HG03175 (cell line): ENCODE measurements around the gene NPC1L1.

Experiments used
- ATAC-seq: cut with Tn5 transposase; IDR thresholded peaks from one replicate; pipeline ENCODE4 v1.9.1; 2021; ENCODE audit warnings: mild to moderate bottlenecking, moderate library complexity; ENCODE audit not compliant: unreplicated experiment

The NPC1L1 gene

GRCh38 chr7:44538093-44538797 lies 2.9 kb downstream of the NPC1L1 start:
- no peak for ATAC-seq

DNA sequence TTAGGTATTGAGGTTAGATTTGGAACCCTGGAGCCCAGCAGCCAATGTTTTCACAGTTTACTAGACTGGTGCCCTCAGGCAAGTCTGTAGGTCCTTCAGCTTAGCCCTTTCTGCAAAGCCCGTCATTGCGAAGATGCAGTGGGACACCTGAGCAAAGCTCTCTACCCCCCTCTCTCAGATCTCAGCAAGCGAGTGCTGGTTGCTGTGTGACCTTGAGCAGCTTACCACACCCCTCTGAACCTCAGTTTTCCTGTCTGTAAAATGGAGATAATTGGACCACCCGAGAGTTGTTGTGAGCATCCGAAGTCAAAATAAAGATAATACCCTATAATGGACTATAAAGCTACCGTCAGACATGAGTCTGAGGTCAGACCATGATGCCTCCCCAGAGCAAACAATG lies 3.7 kb downstream of the NPC1L1 start:
- no peak for ATAC-seq

- ATAC-seq = no peak
Measured at GRCh38 chr7:44536090-44536489, 5.0 kb downstream of the NPC1L1 start.

GRCh38 chr7:44535348-44536064 lies 5.6 kb downstream of the NPC1L1 start:
- ATAC-seq = no peak

DNA sequence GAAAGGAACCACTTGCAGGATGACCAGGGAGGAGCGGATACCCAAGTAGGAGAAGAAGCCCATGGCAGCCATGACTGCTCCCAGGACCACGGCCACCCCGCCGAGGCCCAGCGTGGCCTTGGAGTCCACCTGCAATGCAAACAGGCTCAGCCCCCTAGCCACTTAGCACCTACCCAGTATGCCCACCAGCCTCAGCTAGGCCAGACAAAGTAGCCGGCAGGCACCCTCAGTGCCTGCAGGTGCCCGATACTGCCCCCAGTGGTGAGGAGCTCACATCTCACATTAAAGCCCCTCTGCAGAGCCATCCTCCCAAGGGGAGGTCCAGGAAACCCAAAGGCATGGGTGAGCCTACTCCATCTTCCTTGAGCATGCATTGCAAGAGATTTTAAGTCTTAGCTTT lies 6.6 kb downstream of the NPC1L1 start:
- peak; percentile 71 for ATAC-seq

DNA sequence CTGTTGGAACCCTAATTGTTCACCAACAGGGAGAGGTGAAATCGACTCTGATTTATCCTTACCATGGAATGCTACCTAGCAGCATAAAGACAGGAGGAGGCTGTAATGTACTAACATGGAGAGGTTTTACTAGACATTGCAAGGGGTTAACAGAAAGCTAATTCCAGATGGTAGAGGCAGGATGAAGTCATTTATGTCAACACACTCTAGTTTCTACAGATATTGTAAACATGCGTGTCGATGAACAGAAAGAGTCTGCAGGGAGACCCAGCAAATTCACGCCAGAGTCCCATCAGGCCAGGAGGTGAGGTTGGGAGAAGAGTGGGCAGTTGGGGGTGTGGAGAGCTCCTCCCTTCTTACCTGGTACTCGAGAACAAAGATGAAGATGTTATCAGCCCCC lies 7.0 kb downstream of the NPC1L1 start:
- no peak for ATAC-seq

GRCh38 chr7:44533301-44534055 lies 7.7 kb downstream of the NPC1L1 start:
- no peak for ATAC-seq

DNA sequence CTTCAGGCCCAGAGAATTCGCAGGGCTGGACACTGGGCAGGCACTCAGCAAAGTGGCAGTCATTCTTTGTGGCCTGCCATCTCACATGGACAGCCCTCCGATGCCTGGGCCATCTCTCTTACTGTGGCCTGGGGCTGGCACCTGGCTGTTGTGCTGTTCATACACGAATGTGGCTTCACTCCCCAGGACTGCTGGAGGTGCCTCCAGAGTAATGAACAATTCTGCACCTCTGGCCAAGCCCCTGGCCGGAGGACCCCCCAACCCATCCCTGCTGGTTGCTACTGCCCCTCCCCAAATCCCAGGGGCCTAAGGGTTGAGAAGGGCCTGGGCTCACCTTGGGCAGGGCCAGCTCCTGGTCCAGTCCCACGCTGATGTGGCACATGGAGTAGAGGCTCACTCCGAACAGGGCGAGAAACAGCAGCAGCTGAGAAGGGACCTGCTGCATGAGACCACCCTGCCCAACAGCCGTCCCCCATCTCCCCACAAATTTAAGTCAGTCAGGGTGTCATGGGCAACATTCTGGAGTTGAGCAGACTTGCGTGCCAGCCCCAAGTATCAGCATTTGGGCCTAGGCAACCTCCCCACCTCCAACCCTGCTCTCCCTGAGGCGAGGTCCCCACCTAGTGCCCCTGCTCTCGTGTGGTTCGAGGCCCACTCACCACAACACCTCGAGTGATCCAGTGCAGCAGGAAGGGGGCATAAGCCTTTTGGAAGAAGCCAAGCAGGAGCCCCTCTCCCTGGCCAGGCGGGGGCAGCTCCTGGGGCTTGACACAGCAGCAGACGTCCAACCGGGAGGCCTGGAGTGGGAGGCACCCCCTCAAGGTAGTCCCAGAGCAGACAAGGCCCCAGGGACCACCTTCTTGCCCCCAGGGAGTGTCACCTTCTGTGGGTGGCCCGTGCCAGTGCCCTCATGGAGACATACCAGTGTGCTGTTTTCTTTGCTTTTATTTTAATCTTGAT lies 9.4 kb downstream of the NPC1L1 start:
- ATAC-seq = no peak

DNA sequence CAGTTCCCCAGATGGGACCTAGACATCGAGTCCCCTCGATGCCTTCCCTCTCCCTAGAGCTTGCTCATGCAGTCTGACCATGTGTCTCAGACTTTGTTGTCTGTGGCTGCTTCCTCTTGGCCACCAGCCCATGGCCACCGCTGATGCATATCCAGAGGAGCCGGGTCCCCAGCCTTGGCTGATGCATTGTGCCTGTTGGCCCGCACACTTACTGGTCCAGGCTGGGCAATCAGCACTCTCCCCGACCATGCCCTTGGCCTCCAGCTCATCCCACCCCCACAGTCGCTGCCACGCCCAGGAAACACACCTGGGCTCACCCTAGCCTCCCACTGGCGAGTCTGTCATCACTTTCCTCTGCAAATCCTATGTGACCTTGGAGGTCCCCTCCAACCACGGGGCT lies 10.1 kb downstream of the NPC1L1 start:
- ATAC-seq = no peak

- no peak for ATAC-seq
Measured at GRCh38 chr7:44524811-44525388, 16.2 kb downstream of the NPC1L1 start.

GRCh38 chr7:44522315-44522714 lies 18.8 kb downstream of the NPC1L1 start:
- ATAC-seq = no peak

DNA sequence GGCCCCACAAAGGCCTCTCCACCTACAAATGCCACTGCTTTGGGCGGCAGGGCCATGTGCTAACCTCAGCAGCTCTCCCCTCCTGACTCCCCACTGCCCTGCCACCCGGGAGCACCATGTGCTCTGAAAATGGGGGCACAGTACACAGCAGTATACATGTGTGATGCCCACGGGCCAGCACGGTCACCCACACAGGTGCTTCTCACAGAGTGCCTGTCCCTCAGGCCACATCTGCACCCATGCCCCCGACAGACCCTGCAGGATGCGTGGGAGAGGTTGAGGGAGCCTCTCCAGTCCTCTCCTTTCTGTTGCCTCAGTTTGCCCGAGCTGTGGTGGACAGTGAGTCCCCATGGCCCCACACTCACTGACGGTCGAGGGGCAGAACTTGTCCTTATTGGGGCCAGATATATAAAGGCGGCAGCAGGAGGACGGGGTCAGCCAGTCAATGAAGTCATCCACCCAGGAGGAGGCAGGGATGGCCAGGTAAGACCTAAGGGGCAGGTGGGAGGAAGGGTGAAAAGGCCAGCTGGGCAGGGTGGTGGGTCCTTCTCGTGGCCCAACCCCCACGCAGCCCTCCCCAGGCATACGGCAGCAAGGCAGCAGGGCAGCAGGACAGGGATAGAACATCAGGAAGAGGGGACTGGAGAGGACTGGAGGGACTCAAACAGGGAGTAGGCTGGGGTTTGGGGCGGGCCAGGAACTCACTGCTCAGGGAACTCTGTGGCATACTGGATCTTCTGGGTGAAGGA lies 19.6 kb downstream of the NPC1L1 start:
- no peak for ATAC-seq

DNA sequence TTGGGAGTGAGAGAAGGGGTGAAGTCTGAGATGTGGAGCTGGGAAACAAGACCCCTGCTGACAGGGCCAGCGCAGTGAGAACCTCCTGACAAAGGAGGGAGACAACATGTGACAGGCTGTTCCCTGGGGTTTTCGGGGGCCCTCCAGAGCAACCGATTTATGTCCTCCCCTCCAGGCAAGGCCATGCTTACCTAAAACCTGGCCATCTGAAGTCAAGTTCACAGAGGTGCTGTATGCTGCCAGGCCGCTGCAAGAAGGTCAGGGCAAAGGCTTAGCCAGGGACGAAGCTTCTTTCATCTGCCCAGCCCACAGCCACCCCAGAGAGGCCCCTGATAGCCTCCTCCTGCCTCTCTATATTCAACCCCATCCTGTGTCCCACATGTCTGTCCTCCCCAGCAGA lies 20.6 kb downstream of the NPC1L1 start:
- no peak for ATAC-seq

- no peak for ATAC-seq
Measured at GRCh38 chr7:44519546-44519945, 21.6 kb downstream of the NPC1L1 start.

DNA sequence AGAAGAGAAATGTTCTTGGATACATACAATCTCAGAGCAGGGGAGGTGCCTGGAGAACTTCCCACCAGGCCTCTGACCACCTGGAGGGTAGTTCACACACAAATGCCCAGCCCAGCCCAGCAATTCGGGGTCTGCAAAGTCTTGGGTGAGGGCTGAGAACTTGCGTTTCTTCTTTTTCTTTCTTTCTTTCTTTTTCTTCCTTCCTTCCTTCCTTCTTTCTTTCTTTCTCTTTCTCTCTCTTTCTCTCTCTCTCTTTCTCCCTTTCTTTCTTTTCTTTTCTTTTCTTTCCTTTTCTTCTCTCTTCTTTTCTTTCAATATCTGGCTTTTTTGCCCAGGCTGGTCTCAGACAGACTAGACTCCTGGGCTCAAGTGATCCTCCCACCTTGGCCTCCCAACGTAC lies 22.4 kb downstream of the NPC1L1 start:
- ATAC-seq = no peak

DNA sequence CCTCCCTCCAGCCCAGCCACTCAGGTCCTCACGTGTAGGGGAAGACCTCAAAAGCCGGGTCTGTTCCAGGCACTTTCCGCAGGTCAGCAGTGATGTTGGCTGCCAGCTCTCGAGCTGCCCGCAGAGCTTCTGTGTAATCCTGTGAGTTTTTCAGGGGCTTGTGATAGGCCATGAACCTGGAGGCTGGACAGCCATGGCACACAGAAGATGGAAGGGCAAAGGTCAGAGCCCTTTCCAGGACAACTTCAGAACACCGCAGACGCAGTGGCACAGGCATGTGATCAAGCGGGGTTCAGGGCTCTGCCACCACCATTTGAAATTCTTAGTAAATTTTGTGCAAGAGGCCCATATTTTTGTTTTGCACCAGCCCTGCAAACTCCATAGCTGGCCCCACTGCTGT lies 24.0 kb downstream of the NPC1L1 start:
- no peak for ATAC-seq

DNA sequence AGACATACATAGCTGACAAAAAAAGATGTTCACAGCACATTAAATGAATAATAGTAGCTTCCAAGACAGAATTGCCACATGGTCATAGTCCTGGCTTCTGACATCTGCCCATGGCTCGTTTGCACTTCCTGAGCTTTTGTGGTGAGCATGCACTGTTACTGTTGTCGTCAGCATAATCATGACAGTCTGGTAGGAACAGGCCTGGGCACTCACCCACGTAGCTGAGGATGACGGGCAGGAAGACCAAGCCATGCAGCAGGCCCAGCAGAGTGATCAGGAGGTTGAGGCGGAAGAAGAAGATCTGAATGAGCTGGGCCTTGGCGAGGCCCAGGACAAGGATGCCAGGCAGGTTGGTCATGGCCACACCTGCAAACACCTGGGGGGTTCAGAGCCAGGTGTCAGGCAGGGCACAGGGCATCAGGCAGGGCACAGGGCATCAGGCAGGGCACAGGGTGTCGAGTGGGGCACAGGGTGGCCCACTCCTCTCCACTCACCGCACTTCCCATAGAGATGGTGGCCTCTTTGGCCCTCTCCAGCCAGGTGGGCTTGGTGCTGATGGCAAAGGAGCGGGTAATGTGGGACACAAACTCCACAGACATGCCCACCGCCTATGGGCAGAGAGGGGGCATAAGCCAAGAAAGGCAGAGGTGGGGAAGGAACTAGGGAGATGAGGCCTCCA lies 25.4 kb downstream of the NPC1L1 start:
- ATAC-seq = no peak

DNA sequence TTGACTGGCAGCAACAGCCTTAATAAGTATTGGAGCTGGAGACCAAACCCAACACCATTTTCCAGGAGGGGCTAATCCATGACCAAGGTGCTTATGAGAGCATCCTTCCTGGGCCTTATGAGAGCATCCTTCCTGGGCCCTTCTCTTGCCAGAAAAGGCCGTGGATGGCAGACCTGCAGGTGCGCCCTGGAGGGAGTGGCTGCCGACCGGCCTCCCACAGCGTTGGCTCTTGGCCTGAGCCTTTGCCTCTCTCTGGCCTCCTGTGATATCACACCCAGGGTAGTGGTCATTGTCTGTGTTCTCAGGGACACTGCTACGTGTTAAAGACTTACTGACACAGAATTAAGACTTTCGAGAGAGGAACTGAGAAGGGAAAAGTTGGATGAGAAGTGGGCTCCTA lies 28.4 kb downstream of the NPC1L1 start:
- ATAC-seq = no peak

DNA sequence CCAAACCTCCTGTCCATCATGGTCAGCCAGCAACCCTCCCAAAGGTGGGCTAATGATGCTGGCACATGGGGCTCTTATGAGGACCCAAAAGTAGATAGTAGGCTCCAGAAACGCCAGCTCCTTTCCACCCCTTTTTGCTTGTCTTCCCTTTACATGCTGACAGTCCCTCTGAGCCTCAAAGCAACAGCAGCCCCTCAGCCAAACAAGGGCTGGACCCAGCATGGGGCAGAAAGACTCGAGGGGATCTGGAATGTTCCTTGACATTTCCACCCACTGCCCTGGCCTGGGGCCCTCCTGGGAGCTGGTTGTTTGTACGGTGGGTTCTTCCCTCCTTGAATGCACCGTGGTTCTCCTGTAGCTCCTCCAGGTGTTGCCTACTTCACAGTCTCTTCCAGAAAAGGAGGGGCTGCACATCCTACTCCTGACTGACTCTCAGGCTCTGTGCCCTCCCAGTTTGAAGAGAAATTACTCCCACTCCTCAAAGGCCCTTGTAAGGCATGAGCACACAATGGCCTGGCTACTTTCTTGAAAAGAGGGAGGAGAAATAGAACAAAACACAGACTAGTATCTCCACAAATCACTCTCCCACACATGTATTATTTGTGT lies 29.2 kb downstream of the NPC1L1 start:
- no peak for ATAC-seq
